SK-N-SH treated with all-trans-retinoic acid at 6 μM for 48 hours (cell line): ENCODE data around the gene GLRA2.

ENCODE experiments used
- ATAC-seq: fragments of 200-7000 bp; cut with Tn5 transposase; 3 replicates; pipeline ENCODE4 v1.9.1; 2020; ENCODE audit warnings: mild to moderate bottlenecking, moderate library complexity
- ARNTL ChIP-seq: fragments of 450-650 bp; formaldehyde crosslinking; IDR thresholded peaks from 2 replicates; pipeline ENCODE4 v1.5.0; 2020; ENCODE audit warnings: low read depth, mild to moderate bottlenecking, moderate library complexity, borderline replicate concordance
- BACH2 ChIP-seq: fragments of 250-450 bp; sonication (Bioruptor Pico); IDR thresholded peaks from 2 replicates; pipeline ENCODE4 v1.9.0; 2021; ENCODE audit warnings: mild to moderate bottlenecking, borderline replicate concordance
- CSDC2 ChIP-seq: fragments of 250-450 bp; sonication (Bioruptor Pico); IDR thresholded peaks from 2 replicates; pipeline ENCODE4 v1.5.0; 2020; ENCODE audit warnings: mild to moderate bottlenecking, moderate library complexity
- CSRNP3 ChIP-seq: fragments of 250-450 bp; sonication (Bioruptor Pico); IDR thresholded peaks from 2 replicates; pipeline ENCODE4 v1.5.1; 2021; ENCODE audit warnings: mild to moderate bottlenecking, moderate library complexity
- ESRRG ChIP-seq: fragments of 250-450 bp; sonication (Bioruptor Pico); IDR thresholded peaks from 2 replicates; pipeline ENCODE4 v1.6.1; 2021; ENCODE audit warnings: mild to moderate bottlenecking
- GLIS3 ChIP-seq: fragments of 250-450 bp; sonication (Bioruptor Pico); IDR thresholded peaks from 2 replicates; pipeline ENCODE4 v1.5.0; 2020; ENCODE audit warnings: mild to moderate bottlenecking, moderate library complexity
- ISL1 ChIP-seq: fragments of 250-450 bp; sonication (Bioruptor Pico); IDR thresholded peaks from 2 replicates; pipeline ENCODE4 v2.1.2; 2022; ENCODE audit warnings: mild to moderate bottlenecking, moderate library complexity
- PATZ1 ChIP-seq: fragments of 250-450 bp; sonication (Bioruptor Pico); IDR thresholded peaks from 2 replicates; pipeline ENCODE4 v1.8.0; 2020; ENCODE audit warnings: mild to moderate bottlenecking, moderate library complexity, borderline replicate concordance
- PPARA ChIP-seq: fragments of 250-450 bp; sonication (Bioruptor Pico); IDR thresholded peaks from 2 replicates; pipeline ENCODE4 v1.5.0; 2020; ENCODE audit warnings: mild to moderate bottlenecking, borderline replicate concordance
- SNAI2 ChIP-seq: fragments of 250-450 bp; sonication (Bioruptor Pico); IDR thresholded peaks from 2 replicates; pipeline ENCODE4 v1.5.0; 2020; ENCODE audit warnings: mild to moderate bottlenecking, moderate library complexity
- TCF4 ChIP-seq: fragments of 250-450 bp; sonication (Bioruptor Pico); IDR thresholded peaks from 2 replicates; pipeline ENCODE4 v1.8.0; 2021; ENCODE audit warnings: mild to moderate bottlenecking, moderate library complexity, borderline replicate concordance
- TOX ChIP-seq: fragments of 250-450 bp; sonication (Bioruptor Pico); IDR thresholded peaks from 2 replicates; pipeline ENCODE4 v1.8.0; 2021; ENCODE audit warnings: mild to moderate bottlenecking, moderate library complexity, borderline replicate concordance
- ZC3H10 ChIP-seq: fragments of 250-450 bp; sonication (Bioruptor Pico); IDR thresholded peaks from 2 replicates; pipeline ENCODE4 v1.5.1; 2021; ENCODE audit warnings: mild to moderate bottlenecking, moderate library complexity
- ZFP3 ChIP-seq: fragments of 250-450 bp; sonication (Bioruptor Pico); IDR thresholded peaks from 2 replicates; pipeline ENCODE4 v1.5.0; 2020; ENCODE audit warnings: mild to moderate bottlenecking, moderate library complexity
- ZFP30 ChIP-seq: fragments of 450-650 bp; formaldehyde crosslinking; IDR thresholded peaks from 2 replicates; pipeline ENCODE4 v1.5.0; 2022; ENCODE audit warnings: mild to moderate bottlenecking, moderate library complexity
- ZNF565 ChIP-seq: fragments of 450-650 bp; formaldehyde crosslinking; conservative IDR thresholded peaks from 2 replicates; pipeline ENCODE4 v1.5.0; 2020; ENCODE audit warnings: low read depth, mild to moderate bottlenecking, moderate library complexity
- ZNF70 ChIP-seq: fragments of 450-650 bp; formaldehyde crosslinking; IDR thresholded peaks from 2 replicates; pipeline ENCODE4 v1.5.0; 2020; ENCODE audit warnings: mild to moderate bottlenecking, moderate library complexity
- ZNF8 ChIP-seq: fragments of 450-650 bp; formaldehyde crosslinking; IDR thresholded peaks from 2 replicates; pipeline ENCODE4 v1.5.0; 2020; ENCODE audit warnings: mild to moderate bottlenecking, moderate library complexity
- TF ChIP-seq, protein P1 (sequence below): fragments of 250-450 bp; sonication (Bioruptor Pico); IDR thresholded peaks from 2 replicates; pipeline ENCODE4 v1.5.1; 2020; ENCODE audit warnings: low read depth, mild to moderate bottlenecking, moderate library complexity
- TF ChIP-seq, protein P2 (sequence below): fragments of 250-450 bp; sonication (Bioruptor Pico); IDR thresholded peaks from 2 replicates; pipeline ENCODE4 v1.8.0; 2021; ENCODE audit warnings: low read depth, mild to moderate bottlenecking, moderate library complexity, borderline replicate concordance

The GLRA2 gene

GRCh38 chrX:14712096-14712495 lies 182.8 kb downstream of the GLRA2 start (continued):
- TF ChIP-seq PATZ1 (CRISPR knock-in tag) (no peak), ZFP30 (CRISPR knock-in tag) (no peak), ZC3H10 (no peak), BACH2 (no peak), ZFP3 (no peak)

GRCh38 chrX:14717949-14718348 lies 188.6 kb downstream of the GLRA2 start:
- ATAC-seq, result no peak
- TF ChIP-seq ZNF565 (CRISPR knock-in tag) (no peak), ARNTL (no peak), ESRRG (no peak), TOX (no peak), TCF4 (CRISPR knock-in tag) (no peak), CSDC2 (CRISPR knock-in tag) (no peak), ISL1 (no peak), ZFP30 (CRISPR knock-in tag) (no peak), PATZ1 (CRISPR knock-in tag) (no peak)
- TF ChIP-seq, protein P1, sequence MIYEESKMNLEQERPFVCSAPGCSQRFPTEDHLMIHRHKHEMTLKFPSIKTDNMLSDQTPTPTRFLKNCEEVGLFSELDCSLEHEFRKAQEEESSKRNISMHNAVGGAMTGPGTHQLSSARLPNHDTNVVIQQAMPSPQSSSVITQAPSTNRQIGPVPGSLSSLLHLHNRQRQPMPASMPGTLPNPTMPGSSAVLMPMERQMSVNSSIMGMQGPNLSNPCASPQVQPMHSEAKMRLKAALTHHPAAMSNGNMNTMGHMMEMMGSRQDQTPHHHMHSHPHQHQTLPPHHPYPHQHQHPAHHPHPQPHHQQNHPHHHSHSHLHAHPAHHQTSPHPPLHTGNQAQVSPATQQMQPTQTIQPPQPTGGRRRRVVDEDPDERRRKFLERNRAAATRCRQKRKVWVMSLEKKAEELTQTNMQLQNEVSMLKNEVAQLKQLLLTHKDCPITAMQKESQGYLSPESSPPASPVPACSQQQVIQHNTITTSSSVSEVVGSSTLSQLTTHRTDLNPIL (CRISPR knock-in tag), result no peak

- no peak for TF ChIP-seq TOX
- no peak for TF ChIP-seq ZNF70 (CRISPR knock-in tag)
- no peak for TF ChIP-seq CSDC2 (CRISPR knock-in tag)
- TF ChIP-seq PPARA (CRISPR knock-in tag), result no peak
- TF ChIP-seq, all 23 proteins: peak for 0
- ATAC-seq, result no peak
Observed at GRCh38 chrX:14718403-14718802, 189.1 kb downstream of the GLRA2 start.

GRCh38 chrX:14729058-14729457 lies 199.7 kb downstream of the GLRA2 start:
- TF ChIP-seq, protein P2, sequence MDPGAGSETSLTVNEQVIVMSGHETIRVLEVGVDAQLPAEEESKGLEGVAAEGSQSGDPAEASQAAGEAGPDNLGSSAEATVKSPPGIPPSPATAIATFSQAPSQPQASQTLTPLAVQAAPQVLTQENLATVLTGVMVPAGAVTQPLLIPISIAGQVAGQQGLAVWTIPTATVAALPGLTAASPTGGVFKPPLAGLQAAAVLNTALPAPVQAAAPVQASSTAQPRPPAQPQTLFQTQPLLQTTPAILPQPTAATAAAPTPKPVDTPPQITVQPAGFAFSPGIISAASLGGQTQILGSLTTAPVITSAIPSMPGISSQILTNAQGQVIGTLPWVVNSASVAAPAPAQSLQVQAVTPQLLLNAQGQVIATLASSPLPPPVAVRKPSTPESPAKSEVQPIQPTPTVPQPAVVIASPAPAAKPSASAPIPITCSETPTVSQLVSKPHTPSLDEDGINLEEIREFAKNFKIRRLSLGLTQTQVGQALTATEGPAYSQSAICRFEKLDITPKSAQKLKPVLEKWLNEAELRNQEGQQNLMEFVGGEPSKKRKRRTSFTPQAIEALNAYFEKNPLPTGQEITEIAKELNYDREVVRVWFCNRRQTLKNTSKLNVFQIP (CRISPR knock-in tag), result no peak
- TF ChIP-seq TOX, result no peak
- TF ChIP-seq CSRNP3 (CRISPR knock-in tag), result no peak
- TF ChIP-seq ISL1, result peak; percentile 80
- TF ChIP-seq ZFP3, result no peak
- TF ChIP-seq ZNF70 (CRISPR knock-in tag), result no peak
- TF ChIP-seq SNAI2, result no peak
- peak; percentile 71; the same call in 1 of the 2 replicates for TF ChIP-seq PATZ1 (CRISPR knock-in tag)
- no peak for TF ChIP-seq ESRRG
- TF ChIP-seq ZNF565 (CRISPR knock-in tag), result no peak
- TF ChIP-seq ZNF8 (CRISPR knock-in tag), result no peak
- TF ChIP-seq TCF4 (CRISPR knock-in tag), result no peak
- TF ChIP-seq GLIS3 (CRISPR knock-in tag), result no peak
- ATAC-seq, result peak; percentile 53
